ENCODE results near the gene SMOC2.
A peak's percentile ranks its signal among the peaks of the same experiment; 100 is the strongest.

The SMOC2 gene

DNA sequence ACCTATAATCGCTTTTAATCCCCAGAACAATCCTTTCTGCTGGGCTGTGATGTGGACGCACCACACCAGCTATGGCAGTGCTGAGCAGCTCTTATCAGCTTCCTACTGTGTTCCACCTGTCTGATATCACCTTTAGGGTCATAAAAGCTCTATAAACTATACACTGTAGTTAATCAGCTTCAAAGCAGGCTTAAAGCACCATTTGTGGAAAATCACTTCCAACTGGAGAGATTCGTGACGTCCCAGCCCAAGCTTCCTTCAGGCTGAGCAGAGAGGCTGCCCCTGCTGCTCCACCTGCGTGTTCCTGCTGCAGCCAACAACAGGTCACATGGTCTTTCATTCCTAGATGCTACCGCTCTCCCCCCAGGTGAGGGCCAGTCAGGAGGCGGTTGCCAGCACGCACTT lies 156.5 kb downstream of the SMOC2 start:
- H3K9ac ChIP-seq (ENCODE audit: low read length): no peak overlapping the region
- no peaks in the 10 kb centered on the region for H3K79me2 ChIP-seq (ENCODE audit: control insufficient read depth, insufficient read depth, low read length)
- no peak overlapping the region for H2BK120ac ChIP-seq (ENCODE audit: low read depth, low read length)
- no peak overlapping the region for H3K23ac ChIP-seq (ENCODE audit: low read length)
- H3K36me3 ChIP-seq (ENCODE audit: control insufficient read depth, insufficient read depth, low read length): no peaks in the 10 kb centered on the region
- H4K5ac ChIP-seq (ENCODE audit: low read length): no peak overlapping the region
- no peak overlapping the region for H4K8ac ChIP-seq (ENCODE audit: low read depth, low read length)
- no peak overlapping the region for H3K27ac ChIP-seq (ENCODE audit: low read depth, low read length)
- no peak overlapping the region for H3K56ac ChIP-seq (ENCODE audit: low read length)
- no peaks in the 10 kb centered on the region for H3K27me3 ChIP-seq (ENCODE audit: insufficient read depth, low read length, poor library complexity)
- WGBS (ENCODE audit: extremely low coverage, insufficient coverage, low lambda C conversion rate): no CpG with 5 or more reads among the region's 8 CpGs
- no peak overlapping the region for H2AK5ac ChIP-seq (ENCODE audit: low read length)
- H3K4me1 ChIP-seq (ENCODE audit: control insufficient read depth, low read depth, low read length): no peaks in the 10 kb centered on the region
- no peak overlapping the region for H3K4ac ChIP-seq (ENCODE audit: low read depth, low read length)
- no peak overlapping the region for H3K18ac ChIP-seq (ENCODE audit: low read length)
- H2BK15ac ChIP-seq (replicated peaks; ENCODE audit: low read depth): no peak overlapping the region
- no peak for DNase-seq
- no peak overlapping the region for H2BK5ac ChIP-seq (ENCODE audit: low read length)
- H3K4me3 ChIP-seq (ENCODE audit: low read length): no peak overlapping the region
- no peaks in the 10 kb centered on the region for H3K79me1 ChIP-seq (ENCODE audit: low read length)
- no peak overlapping the region for H3K4me2 ChIP-seq (ENCODE audit: low read length)

DNA sequence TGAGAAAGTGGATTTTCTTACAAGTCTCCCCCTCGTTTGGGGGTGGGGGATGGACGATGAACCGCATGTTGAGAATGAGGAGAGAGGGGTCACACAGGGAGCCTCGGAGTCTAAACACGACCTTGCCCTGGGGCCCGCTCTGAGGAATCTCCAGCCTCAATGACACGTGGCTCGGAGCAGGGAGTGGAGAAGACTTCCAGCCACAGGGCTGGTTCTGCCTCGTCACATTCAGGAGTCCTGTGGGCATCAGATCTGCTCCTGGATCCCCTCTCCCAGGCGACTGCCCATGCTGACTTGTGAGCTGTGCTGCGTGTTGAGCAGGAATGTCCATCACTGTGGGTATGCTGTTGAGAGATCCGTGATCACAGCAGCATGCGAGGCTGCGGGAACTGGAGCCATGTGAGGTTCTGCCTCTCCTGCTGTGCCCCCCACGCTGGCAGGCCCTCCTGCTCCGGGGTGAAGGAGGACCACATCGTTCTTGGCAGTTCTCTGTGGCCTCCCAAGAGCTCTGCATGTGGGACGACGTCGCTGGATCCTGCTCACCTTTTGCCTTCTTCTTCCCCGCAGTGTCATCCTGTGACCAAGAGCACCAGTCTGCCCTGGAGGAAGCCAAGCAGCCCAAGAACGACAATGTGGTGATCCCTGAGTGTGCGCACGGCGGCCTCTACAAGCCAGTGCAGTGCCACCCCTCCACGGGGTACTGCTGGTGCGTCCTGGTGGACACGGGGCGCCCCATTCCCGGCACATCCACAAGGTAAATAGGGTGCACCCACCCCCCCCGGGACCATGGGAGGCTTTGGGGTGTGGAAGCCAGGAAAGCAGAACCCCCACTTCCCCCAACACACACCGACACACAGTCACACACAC lies 157.5 kb downstream of the SMOC2 start:
- Histone ChIP-seq H3K79me2 (ENCODE audit: control insufficient read depth, insufficient read depth, low read length) (no peaks in the 10 kb centered on the region), H4K8ac (ENCODE audit: low read depth, low read length) (no peak overlapping the region), H3K27me3 (ENCODE audit: insufficient read depth, low read length, poor library complexity) (no peaks in the 10 kb centered on the region), H2BK5ac (ENCODE audit: low read length) (no peak overlapping the region), H3K4ac (ENCODE audit: low read depth, low read length) (no peak overlapping the region), H2AK5ac (ENCODE audit: low read length) (no peak overlapping the region), H3K4me1 (ENCODE audit: control insufficient read depth, low read depth, low read length) (no peaks in the 10 kb centered on the region), H3K27ac (ENCODE audit: low read depth, low read length) (no peak overlapping the region), H3K9ac (ENCODE audit: low read length) (no peak overlapping the region), H3K56ac (ENCODE audit: low read length) (no peak overlapping the region), H2BK120ac (ENCODE audit: low read depth, low read length) (no peak overlapping the region), H2BK15ac (replicated peaks; ENCODE audit: low read depth) (no peak overlapping the region), H3K18ac (ENCODE audit: low read length) (no peak overlapping the region), H3K4me3 (ENCODE audit: low read length) (no peak overlapping the region), H4K5ac (ENCODE audit: low read length) (no peak overlapping the region), H3K79me1 (ENCODE audit: low read length) (no peaks in the 10 kb centered on the region), H3K4me2 (ENCODE audit: low read length) (no peak overlapping the region), H3K23ac (ENCODE audit: low read length) (peak overlapping the region; percentile 80), H3K36me3 (ENCODE audit: control insufficient read depth, insufficient read depth, low read length) (no peaks in the 10 kb centered on the region)
- DNase-seq: no peak
- no CpG with 5 or more reads among the region's 32 CpGs for WGBS (ENCODE audit: extremely low coverage, insufficient coverage, low lambda C conversion rate)

DNA sequence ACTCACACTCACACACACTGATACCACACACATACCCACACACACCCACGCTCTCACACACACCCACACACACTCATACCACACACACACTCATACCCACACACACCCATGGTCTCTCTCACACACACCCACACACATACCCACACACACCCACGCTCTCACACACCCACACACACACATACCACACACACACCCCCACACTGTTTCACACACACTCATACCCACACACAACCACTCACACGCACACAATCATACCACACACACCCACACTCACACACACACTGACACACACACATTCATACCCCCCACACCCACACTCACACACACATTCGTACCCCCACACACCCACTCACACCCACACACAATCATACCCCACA lies 158.1 kb downstream of the SMOC2 start:
- Histone ChIP-seq H2AK5ac (ENCODE audit: low read length) (no peak overlapping the region), H2BK15ac (replicated peaks; ENCODE audit: low read depth) (no peak overlapping the region), H3K9ac (ENCODE audit: low read length) (no peak overlapping the region), H3K79me1 (ENCODE audit: low read length) (no peaks in the 10 kb centered on the region), H3K27ac (ENCODE audit: low read depth, low read length) (no peak overlapping the region), H2BK5ac (ENCODE audit: low read length) (no peak overlapping the region), H3K4ac (ENCODE audit: low read depth, low read length) (no peak overlapping the region), H4K8ac (ENCODE audit: low read depth, low read length) (no peak overlapping the region), H2BK120ac (ENCODE audit: low read depth, low read length) (no peak overlapping the region), H3K27me3 (ENCODE audit: insufficient read depth, low read length, poor library complexity) (no peaks in the 10 kb centered on the region), H3K36me3 (ENCODE audit: control insufficient read depth, insufficient read depth, low read length) (no peaks in the 10 kb centered on the region), H3K56ac (ENCODE audit: low read length) (no peak overlapping the region), H3K4me2 (ENCODE audit: low read length) (no peak overlapping the region), H3K18ac (ENCODE audit: low read length) (no peak overlapping the region), H3K4me1 (ENCODE audit: control insufficient read depth, low read depth, low read length) (no peaks in the 10 kb centered on the region), H4K5ac (ENCODE audit: low read length) (no peak overlapping the region), H3K23ac (ENCODE audit: low read length) (no peak overlapping the region), H3K4me3 (ENCODE audit: low read length) (no peak overlapping the region), H3K79me2 (ENCODE audit: control insufficient read depth, insufficient read depth, low read length) (no peaks in the 10 kb centered on the region)
- DNase-seq: no peak
- 100% methylated on average over 2 of the region's 4 CpGs for WGBS (ENCODE audit: extremely low coverage, insufficient coverage, low lambda C conversion rate)

DNA sequence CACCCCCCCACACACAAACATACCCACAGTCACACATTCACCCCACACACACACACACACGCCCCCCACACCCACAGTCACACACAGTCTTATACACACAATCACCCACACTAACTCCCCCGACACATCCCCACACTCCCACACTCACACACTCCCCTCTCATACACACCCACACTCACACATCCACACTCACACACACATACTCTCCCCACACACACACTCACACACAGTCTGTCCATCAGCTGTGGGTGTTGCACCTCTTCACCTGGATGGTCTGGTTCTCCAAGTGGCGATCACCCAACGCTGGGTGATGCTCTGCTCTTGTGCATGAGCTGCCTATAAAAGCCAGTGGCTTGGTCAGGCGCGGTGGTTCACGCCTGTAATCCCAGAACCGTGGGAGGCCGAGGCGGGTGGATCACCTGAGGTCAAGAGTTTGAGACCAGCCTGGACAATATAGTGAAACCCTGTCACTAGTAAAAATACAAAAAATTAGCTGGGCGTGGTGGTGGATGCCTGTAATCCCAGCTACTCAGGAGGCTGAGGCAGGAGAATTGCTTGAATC lies 158.9 kb downstream of the SMOC2 start:
- H2BK120ac ChIP-seq (ENCODE audit: low read depth, low read length): no peak overlapping the region
- no peaks in the 10 kb centered on the region for H3K4me1 ChIP-seq (ENCODE audit: control insufficient read depth, low read depth, low read length)
- no peak overlapping the region for H4K8ac ChIP-seq (ENCODE audit: low read depth, low read length)
- H3K4me2 ChIP-seq (ENCODE audit: low read length): no peak overlapping the region
- H3K56ac ChIP-seq (ENCODE audit: low read length): no peak overlapping the region
- no peak overlapping the region for H4K5ac ChIP-seq (ENCODE audit: low read length)
- no peak overlapping the region for H3K4ac ChIP-seq (ENCODE audit: low read depth, low read length)
- no peak overlapping the region for H3K23ac ChIP-seq (ENCODE audit: low read length)
- H3K27me3 ChIP-seq (ENCODE audit: insufficient read depth, low read length, poor library complexity): no peaks in the 10 kb centered on the region
- H2AK5ac ChIP-seq (ENCODE audit: low read length): no peak overlapping the region
- H3K18ac ChIP-seq (ENCODE audit: low read length): no peak overlapping the region
- H3K27ac ChIP-seq (ENCODE audit: low read depth, low read length): no peak overlapping the region
- H2BK15ac ChIP-seq (replicated peaks; ENCODE audit: low read depth): no peak overlapping the region
- no peaks in the 10 kb centered on the region for H3K79me1 ChIP-seq (ENCODE audit: low read length)
- no peak for DNase-seq
- H3K36me3 ChIP-seq (ENCODE audit: control insufficient read depth, insufficient read depth, low read length): no peaks in the 10 kb centered on the region
- WGBS (ENCODE audit: extremely low coverage, insufficient coverage, low lambda C conversion rate): 100% methylated on average over 1 of the region's 11 CpGs
- no peak overlapping the region for H3K9ac ChIP-seq (ENCODE audit: low read length)
- no peak overlapping the region for H3K4me3 ChIP-seq (ENCODE audit: low read length)
- H3K79me2 ChIP-seq (ENCODE audit: control insufficient read depth, insufficient read depth, low read length): no peaks in the 10 kb centered on the region
- H2BK5ac ChIP-seq (ENCODE audit: low read length): no peak overlapping the region

DNA sequence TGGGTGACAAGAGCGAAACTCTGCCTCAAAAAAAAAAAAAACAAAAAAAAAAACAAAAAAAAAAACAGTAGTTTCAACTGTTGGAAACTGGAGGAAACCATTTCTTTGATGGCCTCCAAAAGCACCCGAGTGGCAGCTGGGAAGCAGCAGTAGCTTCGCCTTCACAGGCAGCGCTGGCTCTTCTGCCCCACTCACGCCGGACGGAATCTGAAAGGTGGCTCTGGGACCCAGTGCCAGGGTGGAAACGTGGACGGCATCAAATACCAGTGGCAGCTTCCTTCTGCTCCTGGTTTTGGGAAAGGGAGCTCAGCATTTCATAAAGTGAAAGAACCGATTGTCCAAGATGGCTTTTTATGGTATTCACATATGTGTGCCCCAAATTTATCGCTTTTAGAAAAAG lies 159.4 kb downstream of the SMOC2 start:
- Histone ChIP-seq H3K56ac (ENCODE audit: low read length) (no peak overlapping the region), H3K4me2 (ENCODE audit: low read length) (no peak overlapping the region), H3K36me3 (ENCODE audit: control insufficient read depth, insufficient read depth, low read length) (no peaks in the 10 kb centered on the region), H3K79me1 (ENCODE audit: low read length) (no peaks in the 10 kb centered on the region), H3K18ac (ENCODE audit: low read length) (no peak overlapping the region), H3K23ac (ENCODE audit: low read length) (no peak overlapping the region), H2AK5ac (ENCODE audit: low read length) (no peak overlapping the region), H3K9ac (ENCODE audit: low read length) (no peak overlapping the region), H3K27ac (ENCODE audit: low read depth, low read length) (no peak overlapping the region), H4K5ac (ENCODE audit: low read length) (no peak overlapping the region), H2BK15ac (replicated peaks; ENCODE audit: low read depth) (no peak overlapping the region), H3K27me3 (ENCODE audit: insufficient read depth, low read length, poor library complexity) (no peaks in the 10 kb centered on the region), H2BK120ac (ENCODE audit: low read depth, low read length) (no peak overlapping the region), H3K4me1 (ENCODE audit: control insufficient read depth, low read depth, low read length) (no peaks in the 10 kb centered on the region), H4K8ac (ENCODE audit: low read depth, low read length) (no peak overlapping the region), H2BK5ac (ENCODE audit: low read length) (no peak overlapping the region), H3K4ac (ENCODE audit: low read depth, low read length) (no peak overlapping the region), H3K79me2 (ENCODE audit: control insufficient read depth, insufficient read depth, low read length) (no peaks in the 10 kb centered on the region), H3K4me3 (ENCODE audit: low read length) (no peak overlapping the region)
- WGBS (ENCODE audit: extremely low coverage, insufficient coverage, low lambda C conversion rate): no CpG with 5 or more reads among the region's 11 CpGs
- no peak for DNase-seq

Measured in mesendoderm (in vitro differentiated cells).